Gastroesophageal sphincter (tissue), 4 donors: ENCODE measurements around the gene SNAPC3. TPM values are rescaled to one million over a fixed set of nuclear protein-coding genes. Genes with fewer than 3 reads are reported as not detected.

Experiments
- ATAC-seq: fragments of 150-250 bp; one replicate; pipeline ENCODE4 v1.9.1; 2016; ENCODE audit warnings: mild to moderate bottlenecking, moderate library complexity
- H3K27ac ChIP-seq, 4 donors: fragments of 200-600 bp; sonication (generic) in 3 of 4; 1 replicate in 3 of 4; 2 replicates in 1 of 4; pipeline ENCODE4 v1.5.1; 2016 to 2019
- H3K27me3 ChIP-seq: fragments of 200-600 bp; sonication (generic); one replicate; pipeline ENCODE4 v1.5.1; 2019
- H3K36me3 ChIP-seq, 2 donors: fragments of 200-600 bp; sonication (generic); one replicate each; pipeline ENCODE4 v1.5.1; 2019; ENCODE audit warnings: control low read depth in 1 of 2
- H3K4me1 ChIP-seq, 3 donors: fragments of 200-600 bp; sonication (generic); 1 replicate in 2 of 3; 2 replicates in 1 of 3; pipeline ENCODE4 v1.5.1; 2016 to 2019; ENCODE audit warnings: control low read depth in 2 of 3
- H3K4me3 ChIP-seq, 2 donors: fragments of 200-600 bp; sonication (generic); one replicate each; pipeline ENCODE4 v1.5.1; 2019; ENCODE audit warnings: mild to moderate bottlenecking in 1 of 2, moderate library complexity in 1 of 2
- H3K9me3 ChIP-seq, 3 donors: fragments of 200-600 bp; sonication (generic); one replicate each; pipeline ENCODE4 v1.5.1; 2017 to 2019; ENCODE audit warnings: control low read depth in 2 of 3
- CTCF ChIP-seq, 4 experiments: fragments of 200-600 bp in 2 of 4; fragments of 450-650 bp in 2 of 4; sonication (generic) in 1 of 4; IDR thresholded peaks; one replicate each; pipeline ENCODE4 v1.5.1; 2017 to 2019; ENCODE audit warnings: antibody characterized with exemption in 4 of 4, mild to moderate bottlenecking in 2 of 4, moderate library complexity in 2 of 4
- EP300 ChIP-seq: sonication (generic); formaldehyde crosslinking; IDR thresholded peaks from one replicate; pipeline ENCODE4 v1.6.1; 2017; ENCODE audit warnings: antibody characterized with exemption, mild to moderate bottlenecking
- POLR2A ChIP-seq, 2 donors: fragments of 450-650 bp; IDR thresholded peaks; one replicate each; pipeline ENCODE4 v1.6.1; 2017; ENCODE audit warnings: antibody characterized with exemption in 2 of 2, mild to moderate bottlenecking in 2 of 2, moderate library complexity in 1 of 2
- POLR2AphosphoS5 ChIP-seq: sonication (generic); formaldehyde crosslinking; IDR thresholded peaks from one replicate; pipeline ENCODE4 v1.6.1; 2017; ENCODE audit warnings: antibody characterized with exemption
- WGBS, 2 donors: methylation state at CpG; one replicate each; pipeline ENCODE4 v1.1.5; 2018; ENCODE audit warnings: low coverage in 1 of 2; 5-methylcytosine and 5-hydroxymethylcytosine counted together
- total RNA-seq, 4 donors: library from RNA; depleted of rRNA; stranded (reverse); fragments of >200 nt; gene quantifications; one replicate each; pipeline ENCODE4 v1.1.0, GENCODE V29; 2016

Gene SNAPC3
- total RNA-seq, 4 donors from 2014 or later, result 32.2 to 51.1 (median 36.4) TPM

GRCh38 chr9:15444141-15444540 lies 21.5 kb downstream of the SNAPC3 start:
- WGBS, 2 donors, result 94% methylated on average over 3 of the region's 3 CpGs
- peaks cover 10 to 73% of the 10 kb centered on the region in 2 donors for H3K36me3 ChIP-seq
- peaks cover 0 to 11% (median 0%) of the 10 kb centered on the region in 3 donors for H3K4me1 ChIP-seq
- no peaks in the 10 kb centered on the region for H3K27me3 ChIP-seq
- TF ChIP-seq EP300 (no peak), POLR2A (IDR thresholded peaks at IDR 0.05) (no peak), CTCF (IDR thresholded peaks at IDR 0.05) (no peak), POLR2AphosphoS5 (no peak)
- no peak overlapping the region for H3K4me3 ChIP-seq
- no peak for ATAC-seq
- no peaks in the 10 kb centered on the region for H3K9me3 ChIP-seq
- H3K27ac ChIP-seq, result no peak overlapping the region

GRCh38 chr9:15453956-15454355 lies 31.3 kb downstream of the SNAPC3 start:
- Histone ChIP-seq H3K36me3 (peaks cover 3 to 96% of the 10 kb centered on the region in 2 donors), H3K9me3 (no peaks in the 10 kb centered on the region), H3K27ac (no peak overlapping the region), H3K27me3 (no peaks in the 10 kb centered on the region), H3K4me3 (no peak overlapping the region), H3K4me1 (no peaks in the 10 kb centered on the region)
- WGBS, 2 donors, result 87 to 90% methylated on average over 3 to 5 of the region's 5 CpGs
- TF ChIP-seq CTCF (IDR thresholded peaks at IDR 0.05), result no peak
- TF ChIP-seq POLR2A (IDR thresholded peaks at IDR 0.05), result no peak
- TF ChIP-seq POLR2AphosphoS5, result no peak
- no peak for TF ChIP-seq EP300
- ATAC-seq, result no peak

- no peak for ATAC-seq
- H3K9me3 ChIP-seq, result no peaks in the 10 kb centered on the region
- WGBS, 2 donors, result 86 to 97% methylated on average over 6 to 7 of the region's 8 CpGs
- no peak overlapping the region for H3K27ac ChIP-seq
- peaks cover 0 to 79% of the 10 kb centered on the region in 2 donors for H3K36me3 ChIP-seq
- H3K4me3 ChIP-seq, result no peak overlapping the region
- no peaks in the 10 kb centered on the region for H3K27me3 ChIP-seq
- H3K4me1 ChIP-seq, result peaks cover 0 to 23% (median 2%) of the 10 kb centered on the region in 3 donors
- TF ChIP-seq CTCF (IDR thresholded peaks at IDR 0.05) (no peak), EP300 (no peak), POLR2AphosphoS5 (no peak), POLR2A (IDR thresholded peaks at IDR 0.05) (no peak)
These were observed 38.4 kb downstream of the SNAPC3 start for GRCh38 chr9:15461056-15461455.

GRCh38 chr9:15461601-15462000 lies 38.9 kb downstream of the SNAPC3 start:
- Histone ChIP-seq H3K4me3 (no peak overlapping the region), H3K36me3 (peaks cover 0 to 79% of the 10 kb centered on the region in 2 donors), H3K9me3 (no peaks in the 10 kb centered on the region), H3K27ac (no peak overlapping the region), H3K27me3 (no peaks in the 10 kb centered on the region), H3K4me1 (peaks cover 0 to 23% (median 2%) of the 10 kb centered on the region in 3 donors)
- no peak for ATAC-seq
- 39 to 48% methylated on average over 2 of the region's 2 CpGs for WGBS, 2 donors
- no peak for TF ChIP-seq POLR2A (IDR thresholded peaks at IDR 0.05)
- no peak for TF ChIP-seq POLR2AphosphoS5
- TF ChIP-seq CTCF (IDR thresholded peaks at IDR 0.05), result no peak

- no peak for TF ChIP-seq POLR2AphosphoS5
- no peak for TF ChIP-seq POLR2A (IDR thresholded peaks at IDR 0.05)
- Histone ChIP-seq H3K4me1 (peaks cover 2 to 52% (median 4%) of the 10 kb centered on the region in 3 donors), H3K9me3 (no peaks in the 10 kb centered on the region), H3K27me3 (no peaks in the 10 kb centered on the region), H3K27ac (no peak overlapping the region), H3K4me3 (no peak overlapping the region), H3K36me3 (peaks cover 0 to 59% of the 10 kb centered on the region in 2 donors)
- ATAC-seq, result no peak
- WGBS, 2 donors, result 25 to 55% methylated on average over 3 of the region's 3 CpGs
These were observed 45.5 kb downstream of the SNAPC3 start for GRCh38 chr9:15468145-15468544.
